GM12878 (cell line): Measurements from ENCODE around the gene DDR2. TPM values are rescaled to one million over a fixed set of nuclear protein-coding genes. Genes with fewer than 3 reads are reported as not detected.

ENCODE experiments used
- ATAC-seq: fragments of 200-7000 bp; cut with Tn5 transposase; 3 replicates; pipeline ENCODE4 v1.9.1; 2020; ENCODE audit warnings: mild to moderate bottlenecking, moderate library complexity
- BruUV-seq: library from RNA; stranded (reverse); fragments of 400-500 nt; replicated peaks from 2 replicates; lab custom pipeline; 2021; lab: Mats Ljungman, UMichigan
- CTCF ChIA-PET: fragments of 300-600 bp; sonication (Branson Sonifier 250); formaldehyde crosslinking; extraction: SDS; loops from one replicate; lab custom pipeline; 2021; ENCODE audit warnings: inconsistent platforms; lab: Yijun Ruan, JAX
- POLR2A ChIA-PET: fragments of 350-600 bp; formaldehyde crosslinking; extraction: SDS; loops from one replicate; lab custom pipeline; 2021; ENCODE audit warnings: inconsistent platforms; lab: Charles Lee
- RAD21 ChIA-PET: fragments of 300-600 bp; sonication (Branson Sonifier 250); formaldehyde crosslinking; loops from one replicate; lab custom pipeline; 2023; ENCODE audit warnings: antibody characterized with exemption; ENCODE audit not compliant: unreplicated experiment; lab: Charles Lee
- SMC1A ChIA-PET: fragments of 300-600 bp; sonication (Branson Sonifier 250); formaldehyde crosslinking; loops from one replicate; lab custom pipeline; 2023; ENCODE audit not compliant: unreplicated experiment, uncharacterized antibody; lab: Charles Lee
- DNase-seq: peaks from one replicate; pipeline ENCODE4 v3.0.0-alpha.2; 2011; ENCODE audit warnings: low read depth, low spot score
- FAIRE-seq: peaks from 3 replicates; lab custom pipeline; 2011; peaks lifted over from hg19 to GRCh38; lab: Jason Lieb, UNC
- H2AFZ ChIP-seq: 2 replicates; pipeline ENCODE4 v1.6.0; 2011; ENCODE audit warnings: low read depth, low read length, control low read depth; ENCODE audit not compliant: control insufficient read depth
- H3K27ac ChIP-seq: 2 replicates; pipeline ENCODE4 v1.5.1; 2011; ENCODE audit warnings: control low read depth; ENCODE audit not compliant: control insufficient read depth, insufficient read depth
- H3K27me3 ChIP-seq, 2 experiments: replicated peaks in 1 of 2; 2 replicates each; pipeline versions ENCODE4 v1.6.0 to v1.6.1; 2011; ENCODE audit warnings: low read length in 1 of 2; ENCODE audit not compliant: control insufficient read depth in 2 of 2, insufficient read depth in 2 of 2
- H3K36me3 ChIP-seq, 2 experiments: 2 replicates each; pipeline ENCODE4 v1.5.1; 2011; ENCODE audit warnings: low read length in 1 of 2; ENCODE audit not compliant: control insufficient read depth in 2 of 2, insufficient read depth in 2 of 2
- H3K4me1 ChIP-seq: 2 replicates; pipeline ENCODE4 v1.6.1; 2011; ENCODE audit warnings: mild to moderate bottlenecking, low read length, moderate library complexity, mixed read lengths; ENCODE audit not compliant: control insufficient read depth, insufficient read depth
- H3K4me2 ChIP-seq: 2 replicates; pipeline ENCODE4 v1.6.0; 2011; ENCODE audit warnings: control low read depth; ENCODE audit not compliant: control insufficient read depth, insufficient read depth
- H3K4me3 ChIP-seq: fragments of 200-600 bp; sonication (generic); 2 replicates; pipeline ENCODE4 v1.5.1; 2016
- H3K79me2 ChIP-seq: 2 replicates; pipeline ENCODE4 v1.6.0; 2011; ENCODE audit warnings: low read length; ENCODE audit not compliant: control insufficient read depth, insufficient read depth
- H3K9ac ChIP-seq: 2 replicates; pipeline ENCODE4 v1.8.0; 2011; ENCODE audit warnings: low read length, control low read depth, mixed read lengths; ENCODE audit not compliant: control insufficient read depth, insufficient read depth
- H3K9me3 ChIP-seq: replicated peaks from 3 replicates; pipeline ENCODE4 v1.5.1; 2011; ENCODE audit warnings: mild to moderate bottlenecking, low read length; ENCODE audit not compliant: control insufficient read depth, insufficient read depth
- H4K20me1 ChIP-seq: 2 replicates; pipeline ENCODE4 v1.6.0; 2011; ENCODE audit not compliant: control insufficient read depth, insufficient read depth
- JUNB ChIP-seq: IDR thresholded peaks from 2 replicates; pipeline ENCODE4 v1.6.1; 2016; ENCODE audit warnings: antibody characterized with exemption, mild to moderate bottlenecking
- KDM1A ChIP-seq: fragments of 200-600 bp; sonication (generic); IDR thresholded peaks from 2 replicates; pipeline ENCODE4 v1.6.1; 2016; ENCODE audit warnings: borderline replicate concordance
- NFIC ChIP-seq: IDR thresholded peaks from 2 replicates; pipeline ENCODE4 v1.6.1; 2012; ENCODE audit warnings: low read depth, mild to moderate bottlenecking, inconsistent platforms, low read length, moderate library complexity
- POU2F2 ChIP-seq: IDR thresholded peaks from 3 replicates; pipeline ENCODE4 v1.6.1; 2011; ENCODE audit warnings: low read depth, mild to moderate bottlenecking, low read length, borderline replicate concordance
- ZNF217 ChIP-seq: fragments of 450-650 bp; IDR thresholded peaks from 2 replicates; pipeline ENCODE4 v1.6.1; 2017; ENCODE audit warnings: antibody characterized with exemption, mild to moderate bottlenecking
- in situ Hi-C: fragments of 300-500 bp; cut with MboI; formaldehyde crosslinking; loops from 9 replicates; pipeline ENCODE4 v1.14.3; 2018; ENCODE audit warnings: mixed read lengths
- intact Hi-C: fragments of 100-400 bp; cut with micrococcal nuclease; formaldehyde crosslinking; loops from one replicate; pipeline ENCODE4 v1.14.2; 2022; ENCODE audit not compliant: unreplicated experiment
- polyA plus RNA-seq, 11 experiments: library from polyadenylated mRNA; depleted of rRNA in 4 of 11; unstranded in 6 of 11; stranded (reverse) in 5 of 11; fragments of >200 nt; fragmentation: Nextera tagmentation in 4 of 11; fragmentation: Illumina TruSeq in 1 of 11; extraction: Ambion mirVana in 4 of 11; extraction: Trizol in 1 of 11; gene quantifications; 1 replicate in 1 of 11; 2 replicates in 10 of 11; pipeline versions ENCODE4 v1.2.1 to v1.2.3, GENCODE V29; 2011 to 2016; ENCODE audit warnings: inconsistent platforms in 2 of 11, missing spikeins in 2 of 11, low read depth in 1 of 11
- total RNA-seq, 4 experiments: library from RNA; depleted of rRNA in 3 of 4; stranded (reverse); fragments of >200 nt in 3 of 4; fragmentation: Illumina TruSeq in 1 of 4; extraction: Trizol in 1 of 4; gene quantifications; 2 replicates each; pipeline versions ENCODE4 v1.2.1 to v1.2.3, GENCODE V29; 2013 to 2021
- TF ChIP-seq, protein P1 (sequence below): fragments of 450-650 bp; IDR thresholded peaks from 2 replicates; pipeline ENCODE4 v1.6.1; 2016; ENCODE audit warnings: mild to moderate bottlenecking
- TF ChIP-seq, protein P2 (sequence below): IDR thresholded peaks from 2 replicates; pipeline ENCODE4 v1.6.1; 2012; ENCODE audit warnings: low read length, inconsistent platforms

Gene DDR2
- total and polyA plus RNA-seq, 10 of the 15 experiments (the other 5 are each of a cell fraction or from before 2014, with no cell fraction given), result 1.9 to 8.8 (median 5.5) TPM

DNA sequence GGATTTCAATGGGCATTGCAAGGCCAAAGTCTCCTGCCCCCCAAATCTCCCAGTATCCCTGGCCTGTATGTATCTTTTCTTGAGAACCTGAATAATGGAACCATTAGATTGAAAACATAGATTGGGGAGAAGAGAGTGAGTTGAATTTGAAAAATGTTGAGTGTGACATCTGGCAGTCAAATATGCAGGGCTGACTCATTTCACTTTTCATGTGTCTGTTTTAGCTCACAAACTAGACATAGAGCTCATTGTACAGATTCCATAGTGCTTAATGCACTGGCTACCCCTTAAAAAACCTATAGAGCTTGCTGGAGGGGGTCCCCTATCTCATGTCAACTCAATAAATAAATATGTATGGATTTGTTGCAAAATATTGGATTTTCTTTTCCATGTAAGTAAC, 30.8 kb downstream of the DDR2 start:
- Histone ChIP-seq H4K20me1 (no peaks in the 10 kb centered on the region), H2AFZ (no peak overlapping the region), H3K9me3 (no peaks in the 10 kb centered on the region), H3K4me1 (peaks cover 6% of the 10 kb centered on the region), H3K27me3 (no peaks in the 10 kb centered on the region), H3K9ac (no peak overlapping the region), H3K4me3 (no peak overlapping the region), H3K4me2 (no peak overlapping the region; the same call in 1 of the 2 replicates), H3K79me2 (no peaks in the 10 kb centered on the region), H3K36me3 (peaks cover 0 to 1% of the 10 kb centered on the region in 2 experiments; a peak in 1 of 4 replicates), H3K27ac (peak overlapping the region; percentile 13)
- TF ChIP-seq POU2F2 (0 out of 3 replicates have a peak, but pooled peaks have one; percentile 20), ZNF217 (no peak), NFIC (0 out of 2 replicates have a peak, but pooled peaks have one; percentile 4), JUNB (peak; percentile 70), KDM1A (no peak)
- TF ChIP-seq, protein P1, sequence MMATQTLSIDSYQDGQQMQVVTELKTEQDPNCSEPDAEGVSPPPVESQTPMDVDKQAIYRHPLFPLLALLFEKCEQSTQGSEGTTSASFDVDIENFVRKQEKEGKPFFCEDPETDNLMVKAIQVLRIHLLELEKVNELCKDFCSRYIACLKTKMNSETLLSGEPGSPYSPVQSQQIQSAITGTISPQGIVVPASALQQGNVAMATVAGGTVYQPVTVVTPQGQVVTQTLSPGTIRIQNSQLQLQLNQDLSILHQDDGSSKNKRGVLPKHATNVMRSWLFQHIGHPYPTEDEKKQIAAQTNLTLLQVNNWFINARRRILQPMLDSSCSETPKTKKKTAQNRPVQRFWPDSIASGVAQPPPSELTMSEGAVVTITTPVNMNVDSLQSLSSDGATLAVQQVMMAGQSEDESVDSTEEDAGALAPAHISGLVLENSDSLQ, result peak; percentile 47; the same call in 1 of the 2 replicates
- TF ChIP-seq, protein P2, sequence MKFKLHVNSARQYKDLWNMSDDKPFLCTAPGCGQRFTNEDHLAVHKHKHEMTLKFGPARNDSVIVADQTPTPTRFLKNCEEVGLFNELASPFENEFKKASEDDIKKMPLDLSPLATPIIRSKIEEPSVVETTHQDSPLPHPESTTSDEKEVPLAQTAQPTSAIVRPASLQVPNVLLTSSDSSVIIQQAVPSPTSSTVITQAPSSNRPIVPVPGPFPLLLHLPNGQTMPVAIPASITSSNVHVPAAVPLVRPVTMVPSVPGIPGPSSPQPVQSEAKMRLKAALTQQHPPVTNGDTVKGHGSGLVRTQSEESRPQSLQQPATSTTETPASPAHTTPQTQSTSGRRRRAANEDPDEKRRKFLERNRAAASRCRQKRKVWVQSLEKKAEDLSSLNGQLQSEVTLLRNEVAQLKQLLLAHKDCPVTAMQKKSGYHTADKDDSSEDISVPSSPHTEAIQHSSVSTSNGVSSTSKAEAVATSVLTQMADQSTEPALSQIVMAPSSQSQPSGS, result no peak
- ChIA-PET CTCF (interaction anchor here (0.7 to 3.0 kb wide), 7 partner anchors 10 to 50 kb away, joined by 3 to 15 read pairs (median 3); partner anchors contain the start of gene DDR2), SMC1A (interaction anchor here (1.0 to 3.2 kb wide), 9 partner anchors 9 to 305 kb away, joined by 3 to 27 read pairs (median 3); partner anchors contain the start of gene DDR2), RAD21 (interaction anchor here (0.7 to 3.2 kb wide), 7 partner anchors 22 to 131 kb away, joined by 3 to 34 read pairs (median 3); partner anchors contain the start of gene DDR2), POLR2A (interaction anchor here (1.5 to 1.9 kb wide), 3 partner anchors 19 to 26 kb away, joined by 4 to 7 read pairs (median 5); no protein-coding TSS in a partner anchor)
- DNase-seq (no peak), ATAC-seq (peak; percentile 85), FAIRE-seq (no peak)
- in situ Hi-C loops (no loop called here), intact Hi-C loops (no loop called here)
- BruUV-seq, result no TSS peak
